HL-60 (cell line): ENCODE results near the gene TMA16.

Source experiments
- CTCF ChIP-seq: IDR thresholded peaks from one replicate; pipeline ENCODE4 v1.5.1; 2011; ENCODE audit warnings: low read length, control low read depth, inconsistent platforms; ENCODE audit not compliant: insufficient read depth
- GABPA ChIP-seq: IDR thresholded peaks from 2 replicates; pipeline ENCODE4 v1.6.1; 2012; ENCODE audit warnings: low read depth
- POLR2AphosphoS5 ChIP-seq: IDR thresholded peaks from 2 replicates; pipeline ENCODE4 v1.6.1; 2012; ENCODE audit warnings: low read depth
- SPI1 ChIP-seq: IDR thresholded peaks from 2 replicates; pipeline ENCODE4 v1.6.1; 2012; ENCODE audit warnings: low read depth, mild to moderate bottlenecking, borderline replicate concordance

GRCh38 chr4:163535657-163536056, 41.2 kb downstream of the TMA16 start:
- TF ChIP-seq CTCF (no peak), GABPA (no peak), POLR2AphosphoS5 (no peak), SPI1 (no peak)
